Amniotic stem cell (primary cell): ENCODE results near the gene UCHL5.
"Not testable (repeated sequence)": the region's sequence is repeated elsewhere in the genome, so short reads cannot be mapped to it uniquely, and the experiment has no call there.

ENCODE experiments used
- DNase-seq: peaks from one replicate; lab custom pipeline; 2025; lab: John Stamatoyannopoulos, UW

Gene UCHL5

DNA sequence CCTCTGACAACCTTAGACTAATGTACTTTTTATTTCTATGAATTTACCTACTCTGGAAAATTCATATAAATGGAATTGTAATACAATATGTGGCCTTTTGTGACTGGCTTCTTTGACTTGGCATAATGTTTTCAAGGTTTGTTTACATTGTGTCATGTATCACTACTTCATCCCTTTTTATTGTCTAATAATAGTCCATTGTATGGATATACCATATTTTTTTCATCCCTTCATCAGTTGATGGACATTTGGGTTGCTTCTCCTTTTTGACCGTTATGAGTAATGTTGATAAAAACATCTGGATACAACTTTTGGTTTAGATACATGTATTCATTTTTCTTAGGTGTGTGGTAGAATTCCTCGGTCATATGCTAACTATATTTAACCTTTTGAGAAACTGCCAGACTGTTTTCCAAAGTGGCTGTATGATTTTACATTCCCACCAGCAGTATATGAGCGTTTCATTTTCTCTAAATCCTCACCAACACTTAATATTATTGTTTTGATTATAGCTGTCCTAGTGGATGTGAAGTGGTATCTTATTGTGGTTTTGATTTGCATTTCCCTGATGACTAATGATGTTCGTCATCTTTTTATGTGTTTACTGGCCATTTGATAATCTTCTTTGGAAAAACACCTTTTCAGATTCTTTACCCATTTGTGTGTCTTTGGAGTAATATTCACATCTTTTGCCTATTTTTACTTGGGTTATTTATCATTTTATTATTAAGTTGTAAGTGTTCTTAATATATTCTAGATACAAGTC lies 3.7 kb upstream of the UCHL5 start:
- DNase-seq = no peak

DNA sequence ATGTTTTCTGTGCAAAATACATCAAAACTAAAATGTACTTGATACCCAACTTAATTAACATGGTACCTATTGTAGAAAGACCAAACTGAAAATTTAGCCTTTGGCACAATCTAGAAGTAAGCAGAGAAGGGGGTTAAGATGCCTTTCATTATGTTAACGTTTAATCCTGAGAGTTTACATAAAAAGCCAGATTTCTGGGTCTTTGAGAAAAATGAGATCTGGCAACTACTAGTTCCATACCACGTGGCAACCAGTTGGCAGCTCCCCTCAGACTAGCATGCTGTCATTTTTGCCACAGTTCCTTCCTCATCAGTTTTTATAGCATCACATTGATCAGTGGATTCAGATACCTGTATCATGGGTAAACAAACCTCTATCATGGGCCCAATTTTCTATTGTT lies 1.8 kb upstream of the UCHL5 start:
- no peak for DNase-seq

DNA sequence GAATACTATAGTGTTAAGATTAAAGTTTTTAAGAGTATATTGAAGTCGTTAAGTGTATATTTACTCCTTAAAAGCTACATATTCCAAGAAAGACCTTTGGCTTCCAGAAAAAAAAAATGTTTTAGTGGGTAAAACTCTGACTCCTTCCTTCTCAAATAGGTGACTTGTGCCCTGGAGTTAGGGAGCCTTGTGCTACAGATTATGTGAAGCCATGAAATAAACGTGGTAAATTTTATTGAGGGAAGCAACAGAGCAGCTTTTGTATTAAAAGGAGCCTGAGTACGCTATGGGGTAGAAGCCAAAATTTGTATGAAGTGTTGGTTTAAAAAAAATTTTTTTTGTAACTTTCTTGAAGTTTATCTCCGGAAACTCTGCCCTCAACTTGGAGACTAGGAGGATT lies 1.2 kb upstream of the UCHL5 start:
- no peak for DNase-seq

DNA sequence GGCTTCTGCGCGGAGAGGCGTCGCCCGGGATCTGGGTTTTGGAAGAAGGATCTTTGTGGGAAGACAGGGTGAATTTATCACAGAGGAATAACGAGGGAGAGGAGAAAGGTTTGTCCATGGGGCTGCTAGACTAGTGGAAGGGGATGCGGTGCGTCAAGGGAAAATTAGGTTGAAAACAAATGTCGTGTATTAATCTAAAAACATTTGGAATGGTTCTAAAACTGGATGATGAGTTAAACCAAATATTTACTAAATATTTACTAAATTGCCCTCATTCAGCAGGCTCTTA lies 899 bp upstream of the UCHL5 start:
- DNase-seq = no peak

DNA sequence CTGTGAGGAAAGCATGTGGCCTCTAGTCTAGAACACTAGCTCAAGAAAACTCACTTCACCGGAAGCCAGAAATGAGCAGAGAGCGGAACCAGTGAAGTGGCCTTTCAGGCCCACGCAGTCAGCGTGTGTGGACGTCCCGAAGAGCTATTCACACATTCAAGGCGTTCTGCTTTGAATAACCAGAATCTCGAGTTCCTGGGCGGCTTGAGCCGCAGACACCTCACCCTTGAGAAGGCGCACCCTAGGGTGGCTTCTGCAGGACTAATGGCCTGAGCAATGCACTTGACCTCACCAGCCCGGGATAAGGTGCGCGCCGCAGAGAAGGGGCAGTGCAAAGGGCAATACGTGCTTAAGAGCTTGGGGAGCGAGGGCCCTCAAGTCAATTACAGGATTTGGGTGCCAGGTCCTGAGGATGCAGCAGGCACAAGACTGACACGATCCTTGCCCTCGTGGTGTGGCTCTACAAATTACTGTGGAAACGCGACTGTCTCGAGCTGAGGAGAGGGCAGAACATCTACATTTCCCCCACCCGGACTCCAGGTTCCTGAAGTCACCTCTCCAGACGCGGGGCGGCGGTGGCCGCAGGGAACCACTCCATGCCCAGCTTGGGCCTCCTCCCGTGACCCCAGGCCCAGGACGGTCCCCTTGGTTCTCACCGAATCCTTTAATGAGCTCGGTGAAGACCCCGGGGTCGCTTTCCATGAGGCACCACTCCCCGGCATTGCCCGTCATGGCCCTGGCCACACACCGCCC lies 455 bp downstream of the UCHL5 start:
- no peak for DNase-seq

DNA sequence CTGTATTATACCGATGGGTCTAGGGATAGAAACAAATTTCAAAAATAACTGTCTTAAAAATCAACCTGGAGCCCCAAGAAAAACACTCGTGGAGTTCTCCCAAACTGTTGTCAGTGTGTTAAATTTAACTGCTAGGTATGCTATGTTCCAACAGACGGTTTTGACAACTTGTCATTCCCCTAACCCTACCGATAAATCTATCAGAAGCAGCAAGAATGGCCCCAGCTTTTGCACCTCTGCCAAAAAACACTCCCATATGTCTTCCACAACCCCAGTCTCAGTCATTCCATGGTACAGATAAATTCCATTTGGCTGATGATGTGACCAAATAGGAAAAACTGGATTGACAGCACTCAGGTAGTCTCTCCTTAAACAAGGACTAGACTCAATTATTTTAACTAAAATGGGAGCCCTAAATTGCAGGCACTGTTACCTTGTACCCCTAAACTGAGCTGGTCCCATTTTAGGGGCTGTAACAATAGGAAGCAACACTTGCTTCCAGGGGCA lies 4.9 kb downstream of the UCHL5 start:
- DNase-seq = no peak

DNA sequence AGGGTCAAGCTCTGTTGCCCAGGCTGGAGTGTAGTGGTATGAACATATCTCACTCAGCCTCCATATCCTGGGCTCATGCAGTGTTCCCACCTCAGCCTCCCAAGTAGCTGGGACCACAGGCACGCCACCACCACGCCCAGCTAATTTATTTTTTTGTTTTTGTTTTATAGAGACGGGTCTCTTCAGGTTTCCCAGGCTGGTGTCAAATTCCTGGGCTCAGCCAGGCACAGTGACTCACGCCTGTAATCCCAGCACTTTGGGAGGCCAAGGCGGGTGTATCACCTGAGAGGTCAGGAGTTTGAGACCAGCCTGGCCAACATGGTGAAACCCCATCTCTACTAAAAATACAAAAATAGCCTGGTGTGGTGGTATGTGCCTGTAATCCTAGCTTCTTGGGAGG lies 10.2 kb downstream of the UCHL5 start:
- not testable (repeated sequence) for DNase-seq

DNA sequence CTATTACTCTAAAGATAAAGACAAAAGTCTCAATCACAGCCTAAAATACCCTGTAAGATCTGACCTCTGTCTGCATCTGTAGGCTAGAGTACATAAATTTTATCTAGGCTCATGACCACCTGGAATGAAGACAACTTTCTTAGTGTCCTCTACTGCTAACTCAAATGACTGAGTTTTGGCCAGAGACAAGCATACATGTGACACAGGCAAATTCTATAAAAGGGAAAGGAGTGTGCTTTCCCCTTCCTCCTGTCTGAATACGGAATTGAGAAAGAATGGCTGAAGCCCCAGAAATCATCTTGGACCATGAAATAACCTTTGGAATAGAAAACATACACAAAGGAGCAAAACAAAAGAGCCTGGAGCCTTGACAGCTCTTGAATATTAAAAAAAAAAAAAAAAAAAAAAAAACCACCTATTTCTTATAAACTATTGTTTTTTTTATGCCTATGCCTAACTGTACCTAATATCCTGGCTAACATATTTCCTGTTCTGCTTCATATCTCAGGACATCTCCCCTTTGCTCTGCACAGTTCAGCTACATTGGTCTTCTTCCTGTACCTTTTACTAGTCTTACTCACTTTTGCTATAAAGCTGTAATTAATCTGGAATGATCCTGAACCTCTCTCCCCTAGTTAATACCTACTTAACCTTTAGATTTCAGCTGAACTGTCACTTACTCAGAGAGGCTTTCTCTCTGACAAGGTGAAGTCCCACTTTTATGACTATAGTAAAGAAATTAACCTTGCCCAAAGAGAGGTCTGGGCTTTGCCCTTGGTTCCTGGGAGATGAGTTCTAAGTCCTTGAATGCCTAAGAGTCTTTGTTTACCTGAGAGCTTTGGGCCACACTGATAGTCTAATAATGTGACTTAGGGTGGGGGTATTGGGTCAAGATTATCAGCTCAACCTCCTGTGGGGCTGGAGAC lies 16.1 kb downstream of the UCHL5 start:
- DNase-seq = no peak

DNA sequence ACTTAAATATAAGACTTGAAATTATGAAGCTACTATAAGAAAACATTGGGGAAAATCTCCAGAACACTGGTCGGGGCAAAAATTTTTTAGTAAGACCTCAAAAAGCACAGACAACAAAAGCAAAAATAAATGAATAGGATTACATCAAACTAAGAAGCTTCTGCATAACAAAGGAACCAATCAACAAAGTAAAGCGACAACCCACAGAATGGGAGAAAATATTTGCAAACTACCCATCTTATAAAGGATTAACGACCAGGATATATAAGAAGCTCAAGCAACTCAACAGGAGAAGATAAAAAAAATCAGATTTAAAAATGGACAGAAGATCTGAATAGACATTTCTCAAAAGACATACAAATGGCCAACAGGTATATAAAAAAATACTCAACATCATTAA lies 19.1 kb downstream of the UCHL5 start:
- DNase-seq = no peak

DNA sequence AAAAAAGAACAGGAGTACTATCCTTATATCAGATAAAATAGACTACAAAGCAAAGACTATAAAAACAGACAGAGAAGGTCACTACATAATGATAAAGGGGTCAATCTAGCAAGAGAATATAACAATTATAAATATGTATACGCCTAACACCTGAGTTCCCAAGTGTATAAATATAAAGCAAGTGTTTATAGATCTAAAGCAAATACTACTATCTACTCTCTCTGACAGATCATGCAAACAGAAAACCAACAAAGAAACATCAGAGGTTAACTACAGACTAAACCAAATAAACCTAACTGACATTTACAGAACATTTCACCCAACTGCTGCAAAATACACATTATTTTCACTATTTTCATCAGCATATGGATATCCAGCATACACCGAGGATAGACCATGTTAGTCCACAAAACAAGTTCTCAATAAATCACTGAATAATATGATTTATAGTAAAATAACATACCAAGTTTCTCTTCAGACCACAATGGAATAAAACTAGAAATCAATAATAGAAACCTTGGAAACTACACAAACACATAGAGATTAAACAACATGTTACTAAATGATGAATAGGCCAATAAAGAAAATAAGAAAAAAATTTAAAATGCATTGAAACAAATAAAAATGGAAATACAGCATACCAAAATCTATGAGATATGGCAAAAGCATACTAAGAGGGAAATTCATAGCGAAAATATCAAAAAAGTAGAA lies 22.7 kb downstream of the UCHL5 start:
- no peak for DNase-seq

DNA sequence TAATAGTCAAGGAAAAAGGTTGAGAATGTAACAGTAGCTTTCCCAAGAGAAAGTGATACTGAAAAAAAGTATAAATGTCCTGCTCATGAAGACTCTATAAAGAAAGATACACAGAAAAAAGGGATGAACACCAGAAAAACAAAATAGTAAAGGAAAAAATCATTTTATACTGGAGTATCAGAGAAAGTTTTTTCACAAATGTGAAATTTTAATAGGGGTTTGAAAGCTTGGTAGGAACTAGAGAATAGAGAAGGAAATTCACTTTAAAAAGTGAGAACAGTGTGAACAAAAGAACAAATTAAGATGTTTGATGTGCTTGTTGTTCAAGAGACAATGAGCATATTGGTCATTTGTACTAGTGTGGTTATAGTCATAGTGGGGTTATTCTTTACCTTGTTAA lies 25.6 kb downstream of the UCHL5 start:
- DNase-seq = no peak

DNA sequence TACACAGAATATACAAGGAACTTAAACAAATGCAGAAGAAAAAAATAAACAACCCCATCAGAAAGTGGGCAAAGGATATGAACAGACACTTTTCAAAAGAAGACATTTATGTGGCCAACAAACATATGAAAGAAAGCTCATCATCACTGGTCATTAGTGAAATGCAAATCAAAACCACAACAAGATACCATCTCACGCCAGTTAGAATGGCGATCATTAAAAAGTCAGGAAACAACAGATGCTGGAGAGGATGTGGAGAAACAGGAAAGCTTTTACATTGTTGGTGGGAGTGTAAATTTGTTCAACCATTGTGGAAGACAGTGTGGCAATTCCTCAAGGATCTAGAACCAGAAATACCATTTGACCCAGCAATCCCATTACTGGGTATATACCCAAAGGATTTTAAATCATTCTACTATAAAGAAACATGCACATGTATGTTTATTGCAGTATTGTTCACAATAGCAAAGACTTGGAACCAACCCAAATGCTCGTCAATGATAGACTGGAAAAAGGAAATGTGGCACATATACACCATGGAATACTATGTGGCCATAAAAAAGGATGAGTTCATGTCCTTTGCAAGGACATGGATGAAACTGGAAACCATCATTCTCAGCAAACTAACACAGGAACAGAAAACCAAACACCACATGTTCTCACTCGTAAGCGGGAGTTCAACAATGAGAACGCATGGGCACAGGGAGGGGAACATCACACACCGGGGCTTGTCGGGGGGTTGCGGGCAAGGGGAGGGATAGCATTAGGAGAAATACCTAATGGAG lies 26.3 kb downstream of the UCHL5 start:
- not testable (repeated sequence) for DNase-seq

DNA sequence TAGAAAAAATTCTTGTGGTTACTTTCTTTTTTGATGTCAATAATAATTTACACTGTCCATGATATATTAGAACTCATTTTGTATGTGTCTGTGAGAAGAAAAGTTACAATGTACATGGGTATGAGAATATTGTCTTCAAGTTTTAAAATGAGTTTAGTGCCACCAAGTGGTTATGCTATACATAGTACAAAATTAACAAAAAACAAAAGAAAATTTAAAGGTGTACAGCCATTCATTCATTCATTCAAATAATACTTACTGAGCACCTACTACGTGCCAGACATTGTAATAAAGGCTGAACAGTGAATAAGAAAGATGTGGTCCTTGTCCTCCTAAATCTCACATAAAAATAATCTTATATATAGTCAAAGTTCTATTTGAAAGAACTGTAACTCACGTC lies 27.7 kb downstream of the UCHL5 start:
- no peak for DNase-seq

DNA sequence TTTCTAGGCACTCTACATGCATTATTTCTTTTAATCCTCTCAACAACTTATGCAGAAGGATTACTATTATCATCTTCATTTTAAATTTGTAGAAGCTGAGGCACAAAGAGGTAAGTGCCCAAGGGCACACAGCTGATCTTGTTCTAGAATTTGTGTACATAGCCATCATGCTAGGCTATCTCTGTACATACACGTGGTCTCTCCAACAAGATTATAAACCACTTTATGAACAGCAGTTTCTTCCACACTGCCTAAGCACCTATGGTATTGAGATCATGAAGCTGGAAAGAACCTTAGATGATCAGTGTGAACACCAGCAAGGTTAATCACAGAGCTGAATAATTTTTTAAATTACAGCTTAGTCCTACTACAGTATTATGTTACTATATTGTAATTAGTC lies 28.9 kb downstream of the UCHL5 start:
- no peak for DNase-seq

DNA sequence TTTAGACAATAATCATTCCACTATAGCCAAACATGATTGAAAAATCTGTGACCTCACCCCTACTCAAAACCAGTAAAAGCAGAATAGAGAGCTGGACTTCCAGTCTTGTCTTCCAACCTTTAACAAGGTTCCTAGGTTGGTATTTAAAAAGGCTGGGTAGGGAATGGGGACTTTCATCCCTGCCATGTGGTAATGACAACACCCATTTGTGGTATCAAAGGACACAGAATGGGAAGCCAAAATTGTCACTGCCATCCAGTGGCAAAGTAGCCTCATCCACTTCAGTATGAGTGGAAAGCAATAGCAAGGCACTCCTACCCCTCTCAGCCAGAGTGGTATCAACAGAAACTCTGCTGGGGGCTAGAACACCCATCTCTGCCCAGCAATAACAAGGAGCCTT lies 33.9 kb downstream of the UCHL5 start:
- DNase-seq = no peak

DNA sequence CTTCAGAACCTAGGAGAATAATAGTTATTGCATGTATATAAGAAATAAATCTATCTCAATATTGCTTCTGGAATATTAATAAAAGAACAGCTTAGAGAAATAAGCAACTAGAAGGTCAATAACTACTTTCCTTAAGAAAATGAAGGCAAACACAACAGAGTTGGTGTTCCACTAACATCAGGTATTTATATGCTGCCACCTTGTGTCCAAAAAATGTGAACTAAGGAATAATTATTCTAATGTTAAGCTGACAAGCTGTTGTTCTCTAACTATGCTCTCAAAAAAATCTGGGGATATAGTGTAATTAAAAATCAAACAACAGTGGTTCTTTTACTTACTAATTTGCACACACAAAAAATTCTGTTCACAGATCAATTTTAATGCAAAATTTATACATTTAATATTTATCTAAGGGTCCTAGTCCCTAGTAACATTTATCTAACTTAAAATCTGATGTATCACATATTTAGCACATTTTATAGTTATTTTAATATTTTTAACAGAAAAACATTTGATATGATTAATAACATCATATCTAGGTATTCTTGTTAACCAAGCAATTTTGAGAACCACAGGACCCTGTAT lies 39.6 kb downstream of the UCHL5 start:
- peak; percentile 59 for DNase-seq

DNA sequence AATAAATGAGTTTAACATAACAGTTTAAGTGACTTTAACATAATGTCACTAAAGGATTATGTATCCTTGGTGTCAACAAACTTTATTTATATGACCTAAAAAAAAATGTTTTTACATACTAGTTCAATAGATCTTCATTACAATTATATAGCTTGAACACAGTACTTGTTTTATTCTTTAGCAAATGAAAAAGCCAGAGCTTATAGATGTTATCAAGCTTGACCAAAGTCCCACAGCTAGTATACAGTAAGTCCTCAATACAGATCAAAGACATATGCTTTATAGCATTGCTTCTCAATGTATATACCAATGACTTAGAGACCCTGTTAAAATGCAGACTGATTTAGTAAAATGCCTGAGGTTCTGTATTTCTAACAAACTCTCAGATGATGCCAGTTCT lies 42.4 kb downstream of the UCHL5 start:
- no peak for DNase-seq

DNA sequence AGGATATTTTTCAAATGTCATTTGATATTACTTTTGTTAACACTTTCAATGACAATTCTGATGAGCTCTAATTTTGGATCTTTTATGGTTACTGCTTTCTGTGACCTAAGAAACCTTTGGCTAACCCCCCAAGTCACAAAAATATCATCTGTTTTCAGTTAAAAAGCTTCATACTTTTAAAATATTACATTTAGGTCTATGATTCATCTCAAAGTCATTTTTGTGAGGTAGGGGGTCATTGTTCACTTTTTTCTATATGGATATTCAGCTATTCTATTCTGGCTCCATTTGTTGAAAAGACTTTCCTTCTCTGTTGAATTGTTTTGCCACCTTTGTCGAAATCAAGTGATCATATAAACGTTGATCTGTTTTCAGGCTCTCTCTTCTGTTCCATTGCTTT lies 44.8 kb downstream of the UCHL5 start:
- no peak for DNase-seq

DNA sequence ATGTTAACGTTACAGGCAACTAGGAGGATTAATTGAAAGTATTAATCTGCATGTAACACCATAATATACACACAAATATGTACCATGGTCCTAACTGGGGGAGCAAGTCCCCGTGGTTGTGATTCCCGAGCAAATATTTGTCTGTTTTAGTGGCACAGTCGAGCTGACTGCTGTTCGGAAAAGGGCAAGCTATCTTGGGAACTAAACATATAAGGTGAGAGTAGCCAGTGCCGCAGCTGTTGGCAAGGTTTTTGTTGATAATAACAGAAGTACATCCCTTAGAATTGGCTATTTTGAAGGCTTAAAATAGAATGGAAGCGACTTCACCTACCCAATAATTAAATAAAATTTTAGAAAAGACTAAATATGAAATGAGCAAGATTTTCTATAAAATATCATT lies 45.5 kb downstream of the UCHL5 start:
- DNase-seq = no peak

DNA sequence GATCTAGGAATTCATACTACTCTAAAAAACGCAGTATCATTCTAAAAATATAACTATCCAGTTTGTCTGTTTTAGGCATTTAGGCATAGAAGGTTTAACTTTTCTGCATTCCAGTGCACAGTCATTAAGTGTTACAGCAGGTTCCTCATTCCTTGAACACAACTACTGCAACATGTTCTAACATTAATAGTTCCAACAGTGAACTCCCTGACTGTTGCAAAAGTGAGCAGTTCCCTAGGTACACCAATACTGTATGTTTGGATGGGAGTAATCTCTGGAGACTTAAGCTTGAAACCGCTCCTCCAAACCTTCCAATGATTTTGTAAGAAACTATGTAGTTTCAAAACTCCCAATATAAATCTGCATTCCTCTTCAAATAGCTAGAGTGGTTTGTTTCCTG lies 46.2 kb downstream of the UCHL5 start:
- peak; percentile 11 for DNase-seq

DNA sequence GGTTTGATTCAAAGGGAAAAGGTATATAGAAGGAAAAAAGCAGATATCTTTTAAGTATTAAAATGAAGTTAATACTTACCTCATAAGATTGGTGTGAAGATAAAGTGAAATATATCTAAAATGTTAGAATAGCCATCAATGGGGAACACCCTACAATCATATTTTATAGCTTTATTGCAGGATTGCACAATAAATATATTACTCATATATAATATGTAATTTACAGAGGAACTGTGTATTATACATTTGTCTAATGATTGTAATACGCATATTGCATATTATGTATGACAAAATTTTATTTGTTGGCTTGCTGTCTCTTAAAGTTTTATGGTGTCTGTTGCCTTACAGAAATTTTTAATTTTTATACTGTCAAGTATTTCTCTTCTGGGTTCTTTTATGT lies 47.8 kb downstream of the UCHL5 start:
- no peak for DNase-seq
